Mesendoderm (in vitro differentiated cells): ENCODE data around the gene DNAJA2.

ENCODE experiments used
- DNase-seq: peaks from one replicate; pipeline ENCODE4 v3.0.0; 2013
- H2AK5ac ChIP-seq: 2 replicates; pipeline ENCODE4 v1.6.1; 2013; ENCODE audit warnings: low read length, inconsistent platforms
- H2BK120ac ChIP-seq: 2 replicates; pipeline ENCODE4 v1.6.1; 2013; ENCODE audit warnings: low read depth, mild to moderate bottlenecking, low read length, moderate library complexity, mixed read lengths
- H2BK15ac ChIP-seq: replicated peaks from 2 replicates; pipeline ENCODE4 v1.6.1; 2013; ENCODE audit warnings: low read depth, mild to moderate bottlenecking, moderate library complexity
- H2BK5ac ChIP-seq: 2 replicates; pipeline ENCODE4 v1.6.1; 2013; ENCODE audit warnings: low read length, inconsistent platforms
- H3K18ac ChIP-seq: 2 replicates; pipeline ENCODE4 v1.6.1; 2013; ENCODE audit warnings: mild to moderate bottlenecking, low read length, mixed read lengths
- H3K23ac ChIP-seq: one replicate; pipeline ENCODE4 v1.6.1; 2013; ENCODE audit warnings: low read length
- H3K27ac ChIP-seq: 2 replicates; pipeline ENCODE4 v1.5.1; 2013; ENCODE audit warnings: low read depth, mild to moderate bottlenecking, inconsistent platforms, low read length, moderate library complexity
- H3K27me3 ChIP-seq: 2 replicates; pipeline ENCODE4 v1.6.1; 2013; ENCODE audit warnings: low read length, control low read depth, mild to moderate bottlenecking, inconsistent platforms; ENCODE audit not compliant: insufficient read depth, poor library complexity
- H3K36me3 ChIP-seq: 2 replicates; pipeline ENCODE4 v1.6.1; 2013; ENCODE audit warnings: low read length, inconsistent platforms; ENCODE audit not compliant: control insufficient read depth, insufficient read depth
- H3K4ac ChIP-seq: one replicate; pipeline ENCODE4 v1.6.1; 2013; ENCODE audit warnings: low read depth, mild to moderate bottlenecking, low read length, moderate library complexity
- H3K4me1 ChIP-seq: 2 replicates; pipeline ENCODE4 v1.6.1; 2013; ENCODE audit warnings: low read depth, low read length, inconsistent platforms; ENCODE audit not compliant: control insufficient read depth
- H3K4me2 ChIP-seq: 2 replicates; pipeline ENCODE4 v1.6.1; 2013; ENCODE audit warnings: low read length
- H3K4me3 ChIP-seq: 2 replicates; pipeline ENCODE4 v1.5.1; 2013; ENCODE audit warnings: mild to moderate bottlenecking, low read length
- H3K56ac ChIP-seq: one replicate; pipeline ENCODE4 v1.6.1; 2013; ENCODE audit warnings: low read length
- H3K79me1 ChIP-seq: 2 replicates; pipeline ENCODE4 v1.6.1; 2013; ENCODE audit warnings: low read length, inconsistent platforms
- H3K79me2 ChIP-seq: 2 replicates; pipeline ENCODE4 v1.6.1; 2013; ENCODE audit warnings: mild to moderate bottlenecking, low read length; ENCODE audit not compliant: control insufficient read depth, insufficient read depth
- H3K9ac ChIP-seq: 2 replicates; pipeline ENCODE4 v1.6.1; 2013; ENCODE audit warnings: low read length, inconsistent platforms
- H4K5ac ChIP-seq: one replicate; pipeline ENCODE4 v1.6.1; 2013; ENCODE audit warnings: low read length
- H4K8ac ChIP-seq: one replicate; pipeline ENCODE4 v1.6.1; 2013; ENCODE audit warnings: low read depth, mild to moderate bottlenecking, control low read depth, low read length, moderate library complexity
- WGBS: extraction: QIAGEN DNeasy Blood & Tissue Kit; methylation state at CpG from one replicate; pipeline ENCODE4 v1.1.7; 2013; ENCODE audit warnings: low lambda C conversion rate, missing lambda C conversion rate; ENCODE audit not compliant: insufficient coverage; ENCODE audit errors: extremely low coverage; 5-methylcytosine and 5-hydroxymethylcytosine counted together

DNAJA2 gene

GRCh38 chr16:46975165-46975564 is 1.7 kb upstream of the DNAJA2 start:
- no peak overlapping the region for H2BK5ac ChIP-seq
- no peak overlapping the region for H3K27ac ChIP-seq
- H3K79me2 ChIP-seq = peaks cover 25% of the 10 kb centered on the region
- no peak overlapping the region for H4K8ac ChIP-seq
- H3K23ac ChIP-seq = no peak overlapping the region
- peaks cover 6% of the 10 kb centered on the region for H3K79me1 ChIP-seq
- H3K4me2 ChIP-seq = no peak overlapping the region
- DNase-seq = no peak
- H2BK15ac ChIP-seq = no peak overlapping the region
- H3K36me3 ChIP-seq = peaks cover 2% of the 10 kb centered on the region
- H4K5ac ChIP-seq = no peak overlapping the region
- H2AK5ac ChIP-seq = no peak overlapping the region
- H3K4me1 ChIP-seq = peaks cover 8% of the 10 kb centered on the region
- WGBS = no CpG with 5 or more reads among the region's 11 CpGs
- no peak overlapping the region for H3K56ac ChIP-seq
- no peak overlapping the region for H2BK120ac ChIP-seq
- no peak overlapping the region for H3K4me3 ChIP-seq
- no peak overlapping the region for H3K18ac ChIP-seq
- no peak overlapping the region for H3K4ac ChIP-seq
- no peaks in the 10 kb centered on the region for H3K27me3 ChIP-seq
- H3K9ac ChIP-seq = no peak overlapping the region

DNA sequence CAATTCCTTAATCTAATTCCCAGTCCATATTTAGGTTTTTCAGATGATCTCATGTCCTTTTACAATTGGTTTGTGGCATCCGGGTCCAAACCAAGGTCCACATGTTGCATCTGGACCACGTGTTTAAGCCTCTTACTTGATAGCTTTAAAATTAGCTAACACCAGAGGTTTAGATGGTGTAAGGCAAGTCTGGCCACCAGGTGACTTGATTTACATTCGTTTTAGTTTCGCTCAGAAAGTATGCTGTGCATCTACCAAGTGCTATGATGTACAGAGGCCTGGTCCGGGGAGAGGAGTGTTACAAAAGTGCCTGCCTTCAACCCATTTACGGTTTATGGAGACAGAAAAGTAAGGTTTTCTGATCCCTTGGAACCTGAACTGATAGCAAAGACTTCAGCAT is 878 bp upstream of the DNAJA2 start:
- Histone ChIP-seq H3K4me3 (no peak overlapping the region), H2BK120ac (no peak overlapping the region), H2BK15ac (no peak overlapping the region), H2BK5ac (no peak overlapping the region), H3K56ac (peak overlapping the region; percentile 81), H3K27me3 (no peaks in the 10 kb centered on the region), H3K79me1 (peaks cover 6% of the 10 kb centered on the region), H3K4ac (no peak overlapping the region), H4K5ac (no peak overlapping the region), H3K23ac (peak overlapping the region; percentile 15), H3K36me3 (peaks cover 2% of the 10 kb centered on the region), H3K9ac (peak overlapping the region; percentile 52), H3K4me2 (peak overlapping the region; percentile 8), H3K27ac (no peak overlapping the region), H3K18ac (no peak overlapping the region), H3K79me2 (peaks cover 28% of the 10 kb centered on the region), H4K8ac (no peak overlapping the region), H2AK5ac (no peak overlapping the region), H3K4me1 (peaks cover 8% of the 10 kb centered on the region)
- no CpG with 5 or more reads among the region's 6 CpGs for WGBS
- peak; percentile 34 for DNase-seq

DNA sequence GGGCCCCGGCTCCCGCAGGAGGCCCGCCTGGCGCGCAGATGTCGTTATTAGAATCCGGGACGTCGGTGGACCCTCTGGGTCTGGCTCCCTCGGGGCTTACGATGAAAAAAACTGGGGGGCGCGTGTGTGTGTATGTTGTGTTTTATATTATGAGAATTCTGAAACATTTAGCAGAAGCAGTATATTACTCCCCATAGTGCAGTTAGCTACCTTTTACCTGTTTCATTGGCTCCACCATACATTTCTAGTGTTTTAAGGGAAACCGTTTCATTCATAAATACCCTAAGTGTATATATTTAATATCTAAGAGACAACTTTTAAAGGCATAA is 486 bp upstream of the DNAJA2 start:
- peak overlapping the region; percentile 91 for H3K4me3 ChIP-seq
- H3K79me1 ChIP-seq = peaks cover 7% of the 10 kb centered on the region
- H2BK5ac ChIP-seq = no peak overlapping the region
- H3K23ac ChIP-seq = no peak overlapping the region
- H3K18ac ChIP-seq = peak overlapping the region; percentile 85
- peaks cover 29% of the 10 kb centered on the region for H3K79me2 ChIP-seq
- peak overlapping the region; percentile 85 for H3K27ac ChIP-seq
- no peaks in the 10 kb centered on the region for H3K27me3 ChIP-seq
- no peak overlapping the region for H2AK5ac ChIP-seq
- no CpG with 5 or more reads among the region's 14 CpGs for WGBS
- H3K4ac ChIP-seq = no peak overlapping the region
- peak overlapping the region; percentile 97 for H3K9ac ChIP-seq
- DNase-seq = no peak
- H3K4me2 ChIP-seq = peak overlapping the region; percentile 96
- H3K36me3 ChIP-seq = peaks cover 2% of the 10 kb centered on the region
- no peak overlapping the region for H4K5ac ChIP-seq
- H2BK15ac ChIP-seq = no peak overlapping the region
- H2BK120ac ChIP-seq = no peak overlapping the region
- peak overlapping the region; percentile 97 for H3K56ac ChIP-seq
- H3K4me1 ChIP-seq = peaks cover 8% of the 10 kb centered on the region
- no peak overlapping the region for H4K8ac ChIP-seq

GRCh38 chr16:46972429-46973206 is 856 bp downstream of the DNAJA2 start:
- no peak overlapping the region for H3K4ac ChIP-seq
- H2AK5ac ChIP-seq = no peak overlapping the region
- DNase-seq = peak; percentile 57
- H3K9ac ChIP-seq = peak overlapping the region; percentile 98
- no peak overlapping the region for H3K23ac ChIP-seq
- WGBS = no CpG with 5 or more reads among the region's 48 CpGs
- H3K18ac ChIP-seq = peak overlapping the region; percentile 46
- H3K27me3 ChIP-seq = no peaks in the 10 kb centered on the region
- H3K36me3 ChIP-seq = peaks cover 10% of the 10 kb centered on the region
- no peak overlapping the region for H2BK120ac ChIP-seq
- H4K8ac ChIP-seq = peak overlapping the region; percentile 65
- no peak overlapping the region for H4K5ac ChIP-seq
- H3K4me3 ChIP-seq = peak overlapping the region; percentile 98
- H2BK15ac ChIP-seq = no peak overlapping the region
- peak overlapping the region; percentile 89 for H3K4me2 ChIP-seq
- H3K79me2 ChIP-seq = peaks cover 37% of the 10 kb centered on the region
- peak overlapping the region; percentile 99 for H3K56ac ChIP-seq
- H3K79me1 ChIP-seq = peaks cover 10% of the 10 kb centered on the region
- H2BK5ac ChIP-seq = no peak overlapping the region
- peaks cover 8% of the 10 kb centered on the region for H3K4me1 ChIP-seq
- H3K27ac ChIP-seq = peak overlapping the region; percentile 88

DNA sequence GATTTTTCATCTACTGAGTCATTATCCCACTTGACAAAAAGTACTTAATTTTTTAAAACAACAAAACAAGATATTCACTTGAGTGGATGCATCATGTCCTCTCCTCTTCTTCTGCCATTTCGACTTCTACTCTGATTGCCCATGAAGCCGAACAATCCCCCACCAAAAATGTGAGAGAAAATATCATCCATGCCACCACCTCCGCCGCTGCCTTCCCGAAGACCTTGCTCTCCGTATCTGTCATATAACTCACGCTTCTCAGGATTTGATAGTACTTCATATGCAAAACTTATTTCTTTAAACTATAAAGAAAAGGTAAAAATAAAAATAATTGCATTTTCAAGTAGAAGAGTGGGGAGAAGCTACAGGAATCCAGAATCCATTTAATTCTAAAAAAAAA is 2.2 kb downstream of the DNAJA2 start:
- H2BK5ac ChIP-seq = no peak overlapping the region
- WGBS = no CpG with 5 or more reads among the region's 7 CpGs
- no peak overlapping the region for H3K4me3 ChIP-seq
- no peak overlapping the region for H3K27ac ChIP-seq
- no peak overlapping the region for H3K9ac ChIP-seq
- peaks cover 12% of the 10 kb centered on the region for H3K36me3 ChIP-seq
- H4K8ac ChIP-seq = no peak overlapping the region
- DNase-seq = no peak
- no peak overlapping the region for H3K4me2 ChIP-seq
- H4K5ac ChIP-seq = no peak overlapping the region
- peaks cover 37% of the 10 kb centered on the region for H3K79me2 ChIP-seq
- no peaks in the 10 kb centered on the region for H3K27me3 ChIP-seq
- peaks cover 8% of the 10 kb centered on the region for H3K4me1 ChIP-seq
- peak overlapping the region; percentile 56 for H3K56ac ChIP-seq
- no peak overlapping the region for H2BK120ac ChIP-seq
- no peak overlapping the region for H2BK15ac ChIP-seq
- no peak overlapping the region for H3K4ac ChIP-seq
- H3K18ac ChIP-seq = no peak overlapping the region
- peaks cover 12% of the 10 kb centered on the region for H3K79me1 ChIP-seq
- H3K23ac ChIP-seq = peak overlapping the region; percentile 45
- H2AK5ac ChIP-seq = no peak overlapping the region

GRCh38 chr16:46970089-46970488 is 3.4 kb downstream of the DNAJA2 start:
- WGBS = no CpG with 5 or more reads among the region's 2 CpGs
- no peak overlapping the region for H2BK15ac ChIP-seq
- H3K4ac ChIP-seq = no peak overlapping the region
- peaks cover 14% of the 10 kb centered on the region for H3K36me3 ChIP-seq
- peaks cover 8% of the 10 kb centered on the region for H3K4me1 ChIP-seq
- H3K79me2 ChIP-seq = peaks cover 37% of the 10 kb centered on the region
- no peaks in the 10 kb centered on the region for H3K27me3 ChIP-seq
- H2BK120ac ChIP-seq = no peak overlapping the region
- H3K79me1 ChIP-seq = peaks cover 12% of the 10 kb centered on the region
- no peak overlapping the region for H3K4me2 ChIP-seq
- no peak overlapping the region for H3K18ac ChIP-seq
- H3K23ac ChIP-seq = no peak overlapping the region
- H3K27ac ChIP-seq = no peak overlapping the region
- no peak overlapping the region for H2AK5ac ChIP-seq
- no peak overlapping the region for H3K4me3 ChIP-seq
- H4K5ac ChIP-seq = no peak overlapping the region
- H3K56ac ChIP-seq = no peak overlapping the region
- H2BK5ac ChIP-seq = no peak overlapping the region
- DNase-seq = no peak
- no peak overlapping the region for H3K9ac ChIP-seq
- H4K8ac ChIP-seq = no peak overlapping the region
